GM18502 (cell line): ENCODE results near the gene TECPR2.
"Not testable (repeated sequence)": the region's sequence is repeated elsewhere in the genome, so short reads cannot be mapped to it uniquely, and the experiment has no call there.

Experiments
- ATAC-seq: cut with Tn5 transposase; IDR thresholded peaks from one replicate; pipeline ENCODE4 v1.9.1; 2021; ENCODE audit warnings: mild to moderate bottlenecking; ENCODE audit not compliant: unreplicated experiment, poor library complexity

Gene TECPR2

GRCh38 chr14:102329381-102329780 is 33.4 kb upstream of the TECPR2 start:
- ATAC-seq = not testable (repeated sequence)

GRCh38 chr14:102330806-102331205 is 31.9 kb upstream of the TECPR2 start:
- ATAC-seq = no peak

GRCh38 chr14:102333390-102333789 is 29.4 kb upstream of the TECPR2 start:
- no peak for ATAC-seq

- ATAC-seq = no peak
Measured at GRCh38 chr14:102333795-102334705, 28.7 kb upstream of the TECPR2 start.

- no peak for ATAC-seq
Measured at GRCh38 chr14:102335163-102335562, 27.6 kb upstream of the TECPR2 start.

- no peak for ATAC-seq
Measured at GRCh38 chr14:102338724-102339123, 24.0 kb upstream of the TECPR2 start.

GRCh38 chr14:102341566-102341965 is 21.2 kb upstream of the TECPR2 start:
- no peak for ATAC-seq

GRCh38 chr14:102342238-102342637 is 20.5 kb upstream of the TECPR2 start:
- ATAC-seq = no peak

GRCh38 chr14:102344084-102344483 is 18.7 kb upstream of the TECPR2 start:
- no peak for ATAC-seq

- no peak for ATAC-seq
Measured at GRCh38 chr14:102344485-102344884, 18.3 kb upstream of the TECPR2 start.

GRCh38 chr14:102345232-102345631 is 17.5 kb upstream of the TECPR2 start:
- no peak for ATAC-seq

GRCh38 chr14:102346645-102347044 is 16.1 kb upstream of the TECPR2 start:
- ATAC-seq = no peak

GRCh38 chr14:102348376-102348775 is 14.4 kb upstream of the TECPR2 start:
- ATAC-seq = no peak

- ATAC-seq = no peak
Measured at GRCh38 chr14:102351023-102351422, 11.7 kb upstream of the TECPR2 start.

GRCh38 chr14:102351593-102351992 is 11.1 kb upstream of the TECPR2 start:
- ATAC-seq = not testable (repeated sequence)

GRCh38 chr14:102352213-102352612 is 10.5 kb upstream of the TECPR2 start:
- no peak for ATAC-seq

GRCh38 chr14:102353126-102353619 is 9.6 kb upstream of the TECPR2 start:
- no peak for ATAC-seq

GRCh38 chr14:102356280-102356679 is 6.5 kb upstream of the TECPR2 start:
- no peak for ATAC-seq

- ATAC-seq = no peak
Measured at GRCh38 chr14:102359341-102359740, 3.4 kb upstream of the TECPR2 start.

GRCh38 chr14:102360388-102360787 is 2.4 kb upstream of the TECPR2 start:
- no peak for ATAC-seq

- ATAC-seq = peak; percentile 56
Measured at GRCh38 chr14:102362084-102362483, 657 bp upstream of the TECPR2 start.
